Stimulated activated CD4-positive, alpha-beta T cell treated with anti-CD3 and anti-CD28 coated beads, Interleukin-4, amount 100 ng/mL, for 1 hour (primary cell): ENCODE measurements around the gene CHRNB1.

Source experiments
- DNase-seq: peaks from one replicate; pipeline ENCODE4 v3.0.0-alpha.2; 2020

Gene CHRNB1

GRCh38 chr17:7438656-7439460 is 6.0 kb upstream of the CHRNB1 start:
- DNase-seq, result no peak

GRCh38 chr17:7439462-7440112 is 5.3 kb upstream of the CHRNB1 start, which contains the start of gene FGF11:
FGF11 (plus strand) TSS chr17:7439512; CDS start chr17:7439621, 109 bp downstream.
- no peak for DNase-seq

- peak; percentile 32 for DNase-seq
These were observed 4.6 kb upstream of the CHRNB1 start for GRCh38 chr17:7440113-7440833.

- DNase-seq, result no peak
These were observed 4.0 kb upstream of the CHRNB1 start for GRCh38 chr17:7440834-7441195.

GRCh38 chr17:7441266-7441665 is 3.6 kb upstream of the CHRNB1 start:
- no peak for DNase-seq

- no peak for DNase-seq
These were observed 2.7 kb upstream of the CHRNB1 start for GRCh38 chr17:7442142-7442541.

GRCh38 chr17:7443499-7444485 is 1.1 kb upstream of the CHRNB1 start:
- no peak for DNase-seq

- no peak for DNase-seq
These were observed 733 bp downstream of the CHRNB1 start for GRCh38 chr17:7445619-7445968.

GRCh38 chr17:7448461-7448860 is 3.6 kb downstream of the CHRNB1 start:
- no peak for DNase-seq

GRCh38 chr17:7459961-7460545 is 15.2 kb downstream of the CHRNB1 start:
- no peak for DNase-seq

GRCh38 chr17:7460850-7461660 is 16.2 kb downstream of the CHRNB1 start:
- no peak for DNase-seq

GRCh38 chr17:7462474-7463371 is 17.9 kb downstream of the CHRNB1 start:
- DNase-seq, result no peak

GRCh38 chr17:7463372-7463846 is 18.5 kb downstream of the CHRNB1 start:
- DNase-seq, result no peak

GRCh38 chr17:7464081-7464480 is 19.2 kb downstream of the CHRNB1 start:
- no peak for DNase-seq

- DNase-seq, result no peak
These were observed 20.9 kb downstream of the CHRNB1 start for GRCh38 chr17:7465597-7466275.

- DNase-seq, result no peak
These were observed 21.4 kb downstream of the CHRNB1 start for GRCh38 chr17:7466318-7466638.

GRCh38 chr17:7466639-7467341 is 21.9 kb downstream of the CHRNB1 start:
- DNase-seq, result no peak

GRCh38 chr17:7467498-7467897 is 22.6 kb downstream of the CHRNB1 start:
- no peak for DNase-seq

GRCh38 chr17:7468290-7468689 is 23.4 kb downstream of the CHRNB1 start:
- DNase-seq, result no peak
